Caco-2 (cell line): ENCODE data around the gene ZFC3H1. TPM values are rescaled to one million over a fixed set of nuclear protein-coding genes. Genes with fewer than 3 reads are reported as not detected.
"Not testable (repeated sequence)": the region's sequence is repeated elsewhere in the genome, so short reads cannot be mapped to it uniquely, and the experiment has no call there.

Source experiments
- BruUV-seq: library from RNA; stranded (reverse); fragments of 400-500 nt; replicated peaks from 2 replicates; lab custom pipeline; 2021; lab: Mats Ljungman, UMichigan
- CTCF ChIA-PET: fragments of 300-600 bp; sonication (Branson Sonifier 250); formaldehyde crosslinking; loops from one replicate; lab custom pipeline; 2022; ENCODE audit warnings: antibody characterized with exemption; lab: Charles Lee
- POLR2A ChIA-PET: fragments of 300-600 bp; sonication (Branson Sonifier 250); formaldehyde crosslinking; loops from one replicate; lab custom pipeline; 2022; ENCODE audit warnings: antibody characterized with exemption; lab: Charles Lee
- DNase-seq, 2 experiments: peaks; one replicate each; pipeline versions ENCODE4 v3.0.0 to v3.0.0-alpha.2; 2020 to 2022
- H3K27me3 ChIP-seq: replicated peaks from 2 replicates; pipeline ENCODE4 v1.6.0; 2011; ENCODE audit warnings: low read length; ENCODE audit not compliant: control insufficient read depth, insufficient read depth
- H3K36me3 ChIP-seq: 2 replicates; pipeline ENCODE4 v1.5.1; 2011; ENCODE audit warnings: low read length; ENCODE audit not compliant: control insufficient read depth, insufficient read depth
- H3K4me1 ChIP-seq: fragments of 250-450 bp; sonication (Bioruptor Pico); 2 replicates; pipeline ENCODE4 v1.5.1; 2020; ENCODE audit warnings: mild to moderate bottlenecking
- H3K4me3 ChIP-seq: 2 replicates; pipeline ENCODE4 v1.5.1; 2011; ENCODE audit warnings: low read depth, mild to moderate bottlenecking, control low read depth, low read length
- H3K9me3 ChIP-seq: fragments of 250-450 bp; sonication (Bioruptor Pico); 2 replicates; pipeline ENCODE4 v1.5.1; 2020; ENCODE audit warnings: mild to moderate bottlenecking, moderate library complexity
- H3K27ac Mint-ChIP-seq: one replicate; pipeline ENCODE4 v1.8.0; 2022; ENCODE audit warnings: mixed read lengths; ENCODE audit not compliant: unreplicated experiment
- H3K27me3 Mint-ChIP-seq: one replicate; pipeline ENCODE4 v1.8.0; 2022; ENCODE audit warnings: mixed read lengths; ENCODE audit not compliant: insufficient read depth, unreplicated experiment
- H3K36me3 Mint-ChIP-seq: one replicate; pipeline ENCODE4 v1.8.0; 2022; ENCODE audit warnings: mild to moderate bottlenecking, mixed read lengths; ENCODE audit not compliant: insufficient read depth, unreplicated experiment
- H3K4me1 Mint-ChIP-seq: one replicate; pipeline ENCODE4 v1.8.0; 2022; ENCODE audit warnings: low read depth, mixed read lengths; ENCODE audit not compliant: unreplicated experiment
- H3K4me3 Mint-ChIP-seq: one replicate; pipeline ENCODE4 v1.8.0; 2022; ENCODE audit warnings: mild to moderate bottlenecking, moderate library complexity, mixed read lengths; ENCODE audit not compliant: unreplicated experiment
- H3K9me3 Mint-ChIP-seq: one replicate; pipeline ENCODE4 v1.8.0; 2022; ENCODE audit warnings: mixed read lengths; ENCODE audit not compliant: unreplicated experiment
- CTCF ChIP-seq, 2 experiments: fragments of 200-600 bp in 1 of 2; IDR thresholded peaks; 1 replicate in 1 of 2; 2 replicates in 1 of 2; pipeline versions ENCODE4 v1.5.1 to v1.8.0; 2011 to 2022; ENCODE audit warnings: antibody characterized with exemption in 1 of 2, control low read depth in 1 of 2, inconsistent platforms in 1 of 2, low read depth in 1 of 2, low read length in 1 of 2, mild to moderate bottlenecking in 1 of 2, moderate library complexity in 1 of 2; ENCODE audit not compliant: insufficient read depth in 1 of 2, severe bottlenecking in 1 of 2, unreplicated experiment in 1 of 2
- intact Hi-C: fragments of 100-400 bp; cut with micrococcal nuclease; formaldehyde crosslinking; loops from one replicate; pipeline ENCODE4 v1.10.0; 2022; ENCODE audit not compliant: unreplicated experiment
- total RNA-seq: library from RNA; stranded (reverse); gene quantifications from 2 replicates; pipeline ENCODE4 v1.2.3, GENCODE V29; 2022

ZFC3H1 gene
- total RNA-seq, 1 experiment from 2014 or later = 48.7 TPM

DNA sequence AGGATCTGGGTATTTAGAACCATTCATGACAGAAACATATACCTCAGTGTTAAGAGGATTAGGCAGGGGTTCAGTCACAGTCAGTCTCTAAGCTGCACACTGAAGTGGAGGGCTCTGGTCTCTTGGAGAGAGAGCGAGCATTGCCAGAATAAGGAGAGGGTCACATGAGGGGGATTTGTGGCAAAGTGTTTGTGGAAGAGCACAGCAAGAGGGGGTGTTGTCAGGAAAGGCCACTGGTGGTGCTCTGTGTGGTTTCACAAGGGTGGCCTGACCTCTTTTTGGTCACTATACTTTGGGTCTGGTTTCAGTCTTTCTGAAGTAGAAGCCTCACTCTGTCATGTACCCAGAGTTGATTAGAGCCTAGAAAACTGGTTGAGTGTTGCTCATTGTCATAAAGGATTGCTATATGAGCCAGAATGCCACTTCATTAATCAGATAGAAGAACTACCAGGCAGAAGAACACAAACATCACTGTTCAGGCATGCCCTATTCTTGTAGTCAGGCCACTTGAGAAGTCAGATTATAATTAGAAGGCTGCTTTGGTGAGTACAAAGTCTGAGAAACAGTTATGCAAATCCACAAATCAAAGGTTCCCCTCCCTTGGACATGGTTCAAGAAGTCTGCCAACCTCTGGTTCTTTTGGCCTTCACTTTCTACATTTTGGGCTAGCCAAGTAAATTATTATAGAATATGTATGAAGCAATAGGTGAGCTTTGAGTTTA, 30.6 kb upstream of the ZFC3H1 start:
- POLR2A ChIA-PET = no interaction called here
- no peaks in the 10 kb centered on the region for H3K4me1 ChIP-seq
- DNase-seq = no peak
- CTCF ChIA-PET = no interaction called here
- H3K27me3 ChIP-seq = no peaks in the 10 kb centered on the region
- no peaks in the 10 kb centered on the region; the same call in 1 of the 2 replicates for H3K36me3 ChIP-seq
- Mint-ChIP-seq H3K27ac (no peak overlapping the region), H3K4me1 (no peaks in the 10 kb centered on the region), H3K27me3 (no peaks in the 10 kb centered on the region), H3K36me3 (no peaks in the 10 kb centered on the region), H3K9me3 (no peaks in the 10 kb centered on the region), H3K4me3 (no peak overlapping the region)
- TF ChIP-seq CTCF (IDR thresholded peaks at IDR 0.05; ENCODE audit: insufficient read depth in 1 of 2, low read depth in 1 of 2, low read length in 1 of 2, severe bottlenecking in 1 of 2, unreplicated experiment in 1 of 2) = no peak
- H3K9me3 ChIP-seq = no peaks in the 10 kb centered on the region
- intact Hi-C loops = no loop called here
- no TSS peak for BruUV-seq
- H3K4me3 ChIP-seq = no peak overlapping the region

DNA sequence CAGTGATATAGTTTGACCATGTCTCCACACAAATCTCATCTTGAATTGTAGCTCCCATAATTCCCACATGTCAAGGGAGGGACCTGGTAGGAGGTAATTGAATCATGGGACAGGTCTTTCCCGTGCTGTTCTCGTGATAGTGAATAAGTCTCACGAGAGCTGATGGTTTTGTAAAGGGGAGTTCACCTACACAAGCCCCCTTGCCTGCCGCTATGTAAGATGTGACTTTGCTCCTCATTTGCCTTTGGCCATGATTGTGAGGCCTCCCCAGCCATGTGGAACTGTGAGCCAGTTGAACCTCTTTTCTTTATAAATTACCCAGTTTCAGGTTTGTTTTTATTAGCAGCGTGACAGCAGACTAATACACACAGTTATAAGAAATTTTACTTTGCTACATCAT, 30.0 kb upstream of the ZFC3H1 start:
- H3K4me3 ChIP-seq, H3K4me1 Mint-ChIP-seq, H3K36me3 ChIP-seq, H3K27ac Mint-ChIP-seq, H3K4me3 Mint-ChIP-seq, intact Hi-C loops, DNase-seq, H3K27me3 ChIP-seq, H3K9me3 ChIP-seq, H3K4me1 ChIP-seq, CTCF ChIA-PET, H3K9me3 Mint-ChIP-seq, BruUV-seq, POLR2A ChIA-PET, H3K27me3 Mint-ChIP-seq, H3K36me3 Mint-ChIP-seq: not testable (repeated sequence)

- TF ChIP-seq CTCF (IDR thresholded peaks at IDR 0.05; ENCODE audit: insufficient read depth in 1 of 2, low read depth in 1 of 2, low read length in 1 of 2, severe bottlenecking in 1 of 2, unreplicated experiment in 1 of 2) = no peak
- no peaks in the 10 kb centered on the region; the same call in 1 of the 2 replicates for H3K36me3 ChIP-seq
- CTCF ChIA-PET = no interaction called here
- intact Hi-C loops = no loop called here
- no TSS peak for BruUV-seq
- Mint-ChIP-seq H3K4me1 (no peaks in the 10 kb centered on the region), H3K36me3 (no peaks in the 10 kb centered on the region), H3K27ac (no peak overlapping the region), H3K4me3 (no peak overlapping the region), H3K27me3 (no peaks in the 10 kb centered on the region), H3K9me3 (no peaks in the 10 kb centered on the region)
- H3K9me3 ChIP-seq = no peaks in the 10 kb centered on the region
- no peaks in the 10 kb centered on the region for H3K4me1 ChIP-seq
- DNase-seq = no peak
- H3K4me3 ChIP-seq = no peak overlapping the region
- POLR2A ChIA-PET = no interaction called here
- H3K27me3 ChIP-seq = no peaks in the 10 kb centered on the region
Measured at GRCh38 chr12:71693126-71693525, 29.5 kb upstream of the ZFC3H1 start.
